ENCODE data around the gene XAGE1B.
"Not testable (repeated sequence)": the region's sequence is repeated elsewhere in the genome, so short reads cannot be mapped to it uniquely, and the experiment has no call there.

Gene XAGE1B

GRCh38 chrX:52509916-52510315 is 6.9 kb downstream of the XAGE1B start:
- Histone ChIP-seq H3K36me3 (ENCODE audit: insufficient read depth, low read length) (no peaks in the 10 kb centered on the region), H3K4me1 (ENCODE audit: insufficient read depth, low read length) (no peaks in the 10 kb centered on the region), H3K4me3 (ENCODE audit: low read depth in 1 of 2, low read length in 2 of 2) (no peak overlapping the region), H3K9me3 (ENCODE audit: low read length) (no peaks in the 10 kb centered on the region), H3K27ac (ENCODE audit: low read depth, low read length) (no peak overlapping the region), H3K27me3 (ENCODE audit: control insufficient read depth in 1 of 2, insufficient read depth in 2 of 2, low read length in 2 of 2) (peaks cover 0 to 4% of the 10 kb centered on the region in 2 donors), H3K9ac (ENCODE audit: low read length) (no peak overlapping the region)

GRCh38 chrX:52507331-52507730 is 9.5 kb downstream of the XAGE1B start:
- Histone ChIP-seq H3K36me3 (ENCODE audit: insufficient read depth, low read length) (no peaks in the 10 kb centered on the region), H3K9me3 (ENCODE audit: low read length) (no peaks in the 10 kb centered on the region), H3K4me3 (ENCODE audit: low read depth in 1 of 2, low read length in 2 of 2) (no peak overlapping the region), H3K4me1 (ENCODE audit: insufficient read depth, low read length) (no peaks in the 10 kb centered on the region), H3K27ac (ENCODE audit: low read depth, low read length) (no peak overlapping the region), H3K9ac (ENCODE audit: low read length) (no peak overlapping the region), H3K27me3 (ENCODE audit: control insufficient read depth in 1 of 2, insufficient read depth in 2 of 2, low read length in 2 of 2) (peaks cover 0 to 4% of the 10 kb centered on the region in 2 donors)

- no peak overlapping the region for H3K9ac ChIP-seq (ENCODE audit: low read length)
- peaks cover 0 to 4% of the 10 kb centered on the region in 2 donors for H3K27me3 ChIP-seq (ENCODE audit: control insufficient read depth in 1 of 2, insufficient read depth in 2 of 2, low read length in 2 of 2)
- no peak overlapping the region for H3K27ac ChIP-seq (ENCODE audit: low read depth, low read length)
- H3K36me3 ChIP-seq (ENCODE audit: insufficient read depth, low read length): no peaks in the 10 kb centered on the region
- no peak overlapping the region for H3K4me3 ChIP-seq (ENCODE audit: low read depth in 1 of 2, low read length in 2 of 2)
- no peaks in the 10 kb centered on the region for H3K9me3 ChIP-seq (ENCODE audit: low read length)
- no peaks in the 10 kb centered on the region for H3K4me1 ChIP-seq (ENCODE audit: insufficient read depth, low read length)
Observed at GRCh38 chrX:52504551-52504950, 12.3 kb downstream of the XAGE1B start.

- not testable (repeated sequence) for H3K9me3 ChIP-seq (ENCODE audit: low read length); H3K4me3 ChIP-seq (ENCODE audit: low read depth in 1 of 2, low read length in 2 of 2); H3K27ac ChIP-seq (ENCODE audit: low read depth, low read length); H3K27me3 ChIP-seq (ENCODE audit: control insufficient read depth in 1 of 2, insufficient read depth in 2 of 2, low read length in 2 of 2); H3K36me3 ChIP-seq (ENCODE audit: insufficient read depth, low read length); H3K4me1 ChIP-seq (ENCODE audit: insufficient read depth, low read length); H3K9ac ChIP-seq (ENCODE audit: low read length)
Observed at GRCh38 chrX:52501362-52501761, 15.5 kb downstream of the XAGE1B start.

GRCh38 chrX:52496419-52496772 is 20.5 kb downstream of the XAGE1B start:
- H3K9me3 ChIP-seq (ENCODE audit: low read length); H3K9ac ChIP-seq (ENCODE audit: low read length); H3K4me1 ChIP-seq (ENCODE audit: insufficient read depth, low read length); H3K27me3 ChIP-seq (ENCODE audit: control insufficient read depth in 1 of 2, insufficient read depth in 2 of 2, low read length in 2 of 2); H3K4me3 ChIP-seq (ENCODE audit: low read depth in 1 of 2, low read length in 2 of 2); H3K36me3 ChIP-seq (ENCODE audit: insufficient read depth, low read length); H3K27ac ChIP-seq (ENCODE audit: low read depth, low read length): not testable (repeated sequence)

GRCh38 chrX:52495545-52496418 is 21.1 kb downstream of the XAGE1B start, which contains the start of gene XAGE1A:
XAGE1A (plus strand) TSS chrX:52495808; CDS start chrX:52497362, 1,554 bp downstream.
- H3K9me3 ChIP-seq (ENCODE audit: low read length); H3K27ac ChIP-seq (ENCODE audit: low read depth, low read length); H3K9ac ChIP-seq (ENCODE audit: low read length); H3K4me3 ChIP-seq (ENCODE audit: low read depth in 1 of 2, low read length in 2 of 2); H3K27me3 ChIP-seq (ENCODE audit: control insufficient read depth in 1 of 2, insufficient read depth in 2 of 2, low read length in 2 of 2); H3K4me1 ChIP-seq (ENCODE audit: insufficient read depth, low read length); H3K36me3 ChIP-seq (ENCODE audit: insufficient read depth, low read length): not testable (repeated sequence)

- H3K36me3 ChIP-seq (ENCODE audit: insufficient read depth, low read length); H3K9ac ChIP-seq (ENCODE audit: low read length); H3K27ac ChIP-seq (ENCODE audit: low read depth, low read length); H3K4me3 ChIP-seq (ENCODE audit: low read depth in 1 of 2, low read length in 2 of 2); H3K9me3 ChIP-seq (ENCODE audit: low read length); H3K4me1 ChIP-seq (ENCODE audit: insufficient read depth, low read length); H3K27me3 ChIP-seq (ENCODE audit: control insufficient read depth in 1 of 2, insufficient read depth in 2 of 2, low read length in 2 of 2): not testable (repeated sequence)
Observed at GRCh38 chrX:52471301-52471700, 45.6 kb downstream of the XAGE1B start.

Measured in muscle layer of colon (tissue), 2 donors.